CD8-positive, alpha-beta memory T cell (primary cell): ENCODE data around the gene SOX5. TPM values are rescaled to one million over a fixed set of nuclear protein-coding genes. Genes with fewer than 3 reads are reported as not detected.

Experiments
- CTCF ChIA-PET: fragments of 350-600 bp; sonication (Branson Sonifier 250); formaldehyde crosslinking; loops from one replicate; lab custom pipeline; 2021; ENCODE audit warnings: antibody characterized with exemption; lab: Charles Lee
- POLR2A ChIA-PET: fragments of 350-600 bp; sonication (Branson Sonifier 250); formaldehyde crosslinking; loops from one replicate; lab custom pipeline; 2021; ENCODE audit warnings: antibody characterized with exemption; lab: Charles Lee
- DNase-seq, 5 donors: peaks; one replicate each; pipeline versions ENCODE4 v3.0.0 to v3.0.0-alpha.2; 2020 to 2022; ENCODE audit warnings: mixed read lengths in 1 of 5
- H3K27ac ChIP-seq: one replicate; pipeline ENCODE4 v1.7.0; 2013; ENCODE audit warnings: low read depth, mild to moderate bottlenecking, low read length, moderate library complexity
- H3K27me3 ChIP-seq: 2 replicates; pipeline ENCODE4 v1.7.0; 2013; ENCODE audit warnings: low read length, mild to moderate bottlenecking; ENCODE audit not compliant: insufficient read depth, poor library complexity, severe bottlenecking
- H3K36me3 ChIP-seq: 2 replicates; pipeline ENCODE4 v1.7.0; 2013; ENCODE audit warnings: mild to moderate bottlenecking, low read length, moderate library complexity; ENCODE audit not compliant: insufficient read depth
- H3K4me1 ChIP-seq: 2 replicates; pipeline ENCODE4 v1.7.0; 2013; ENCODE audit warnings: mild to moderate bottlenecking, low read length, moderate library complexity; ENCODE audit not compliant: insufficient read depth
- H3K4me3 ChIP-seq: 2 replicates; pipeline ENCODE4 v1.7.0; 2013; ENCODE audit warnings: mild to moderate bottlenecking, low read length
- H3K9me3 ChIP-seq: 2 replicates; pipeline ENCODE4 v1.7.0; 2013; ENCODE audit warnings: mild to moderate bottlenecking, low read length
- H3K27ac Mint-ChIP-seq, 8 donors: one replicate each; pipeline ENCODE4 v1.8.0; 2020 to 2021; ENCODE audit warnings: mixed read lengths in 8 of 8, mild to moderate bottlenecking in 6 of 8, inconsistent platforms in 3 of 8, moderate library complexity in 3 of 8
- H3K27me3 Mint-ChIP-seq, 2 donors: one replicate each; pipeline ENCODE4 v1.8.0; 2020 to 2021; ENCODE audit warnings: mixed read lengths in 2 of 2, mild to moderate bottlenecking in 1 of 2, moderate library complexity in 1 of 2
- H3K36me3 Mint-ChIP-seq, 3 donors: one replicate each; pipeline ENCODE4 v1.8.0; 2020 to 2021; ENCODE audit warnings: mixed read lengths in 3 of 3, inconsistent platforms in 1 of 3, mild to moderate bottlenecking in 1 of 3
- H3K4me1 Mint-ChIP-seq, 3 donors: one replicate each; pipeline ENCODE4 v1.8.0; 2020 to 2021; ENCODE audit warnings: mixed read lengths in 3 of 3, inconsistent platforms in 1 of 3, mild to moderate bottlenecking in 1 of 3
- H3K4me3 Mint-ChIP-seq, 7 donors: one replicate each; pipeline ENCODE4 v1.8.0; 2020 to 2021; ENCODE audit warnings: mixed read lengths in 7 of 7, mild to moderate bottlenecking in 6 of 7, moderate library complexity in 4 of 7, inconsistent platforms in 2 of 7
- H3K9me3 Mint-ChIP-seq, 5 donors: one replicate each; pipeline ENCODE4 v1.8.0; 2020 to 2022; ENCODE audit warnings: mixed read lengths in 5 of 5, mild to moderate bottlenecking in 3 of 5, moderate library complexity in 2 of 5, inconsistent platforms in 1 of 5
- polyA plus RNA-seq: library from polyadenylated mRNA; unstranded; fragments of 300-500 nt; fragmentation: Illumina TruSeq; gene quantifications from one replicate; pipeline ENCODE4 v1.2.3, GENCODE V29; 2021
- total RNA-seq, 2 experiments: library from RNA; stranded (reverse); gene quantifications; one replicate each; pipeline ENCODE4 v1.2.3, GENCODE V29; 2021

Gene SOX5
- total RNA-seq (under 1 TPM; 0.13 to 0.18 TPM), polyA plus RNA-seq (not detected)

DNA sequence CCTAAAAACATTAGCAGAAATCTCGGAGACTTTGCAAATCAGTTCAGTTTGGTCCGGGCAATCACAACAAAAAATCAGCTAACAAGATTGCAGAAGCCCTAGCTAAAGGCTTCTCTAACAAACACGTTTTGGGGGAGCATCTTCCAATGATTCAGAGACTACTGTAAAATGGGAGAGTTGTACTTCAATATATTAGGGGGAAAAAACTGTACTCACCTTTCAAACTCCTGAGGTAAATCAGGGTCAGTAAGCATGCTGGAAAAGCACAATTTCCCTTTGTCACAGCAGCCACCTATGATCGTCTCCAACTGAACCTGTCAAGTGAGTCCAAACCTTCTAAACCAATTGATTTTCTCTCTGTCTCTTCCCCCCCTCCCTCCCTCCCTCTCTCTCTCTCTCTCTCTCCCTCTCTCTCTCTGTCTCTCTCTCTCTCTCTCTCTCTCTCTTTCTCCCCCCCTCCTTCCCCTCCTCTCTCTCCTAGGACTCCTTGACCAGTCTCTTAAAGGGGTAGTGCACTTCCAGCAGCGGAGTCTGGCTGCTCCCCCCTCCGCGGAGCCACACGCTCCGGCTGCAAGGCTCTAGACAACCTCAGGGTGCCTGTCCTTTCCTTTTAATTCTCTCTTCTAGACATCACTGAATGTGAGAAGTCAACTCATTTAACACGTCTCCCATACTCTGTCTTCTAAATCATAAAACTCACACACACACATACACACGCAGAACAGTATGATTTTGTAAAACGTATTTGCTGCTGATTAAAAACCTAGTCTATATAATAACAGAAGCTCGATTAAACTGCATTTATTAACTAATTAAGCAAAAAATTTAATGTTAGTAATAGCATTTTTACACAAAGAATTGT is at the start of gene SOX5:
SOX5 (minus strand) TSS at position 323 of the 862 bp plus-strand sequence; CDS start at position 254, 69 bp downstream.
- Mint-ChIP-seq H3K27me3 (peaks cover 0 to 1% of the 10 kb centered on the region in 2 donors), H3K36me3 (no peaks in the 10 kb centered on the region), H3K4me1 (no peaks in the 10 kb centered on the region), H3K4me3 (no peak within 1 kb of the TSS), H3K9me3 (peaks cover 0 to 2% (median 0%) of the 10 kb centered on the region in 5 donors), H3K27ac (no peak within 1 kb of the TSS)
- Histone ChIP-seq H3K4me1 (no peaks in the 10 kb centered on the region), H3K27ac (no peak within 1 kb of the TSS), H3K36me3 (no peaks in the 10 kb centered on the region), H3K4me3 (no peak within 1 kb of the TSS), H3K9me3 (no peaks in the 10 kb centered on the region), H3K27me3 (no peaks in the 10 kb centered on the region)
- no peak for DNase-seq
- CTCF ChIA-PET, result no interaction called here
- POLR2A ChIA-PET, result no interaction called here

DNA sequence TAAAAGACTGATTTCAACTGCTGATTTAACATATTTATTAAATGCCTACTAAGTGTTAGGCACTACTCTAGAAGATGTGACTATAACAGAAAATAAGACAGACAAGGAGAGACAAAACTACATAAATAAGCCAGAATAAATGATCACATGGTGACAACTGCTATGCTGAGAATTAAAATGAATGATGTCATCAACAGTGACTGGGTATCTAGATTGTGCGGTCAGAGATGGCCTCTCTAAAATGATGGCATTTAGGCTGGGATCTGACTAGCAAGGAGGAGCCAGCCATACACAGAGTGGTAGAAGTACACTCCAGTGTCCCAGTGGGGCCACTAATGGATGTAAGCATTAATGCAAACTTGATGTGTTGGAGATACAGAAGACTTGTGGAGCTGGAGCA is 37.6 kb upstream of the SOX5 start:
- Mint-ChIP-seq H3K27me3 (no peaks in the 10 kb centered on the region), H3K9me3 (peaks cover 0 to 9% (median 2%) of the 10 kb centered on the region in 5 donors), H3K27ac (peak overlapping the region in 1 of 8 donors; percentile 82), H3K4me3 (no peak overlapping the region), H3K4me1 (no peaks in the 10 kb centered on the region), H3K36me3 (no peaks in the 10 kb centered on the region)
- no peak for DNase-seq
- Histone ChIP-seq H3K4me1 (no peaks in the 10 kb centered on the region), H3K36me3 (no peaks in the 10 kb centered on the region), H3K27me3 (no peaks in the 10 kb centered on the region), H3K4me3 (no peak overlapping the region), H3K9me3 (no peaks in the 10 kb centered on the region), H3K27ac (no peak overlapping the region)
- CTCF ChIA-PET, result no interaction called here
- POLR2A ChIA-PET, result no interaction called here

DNA sequence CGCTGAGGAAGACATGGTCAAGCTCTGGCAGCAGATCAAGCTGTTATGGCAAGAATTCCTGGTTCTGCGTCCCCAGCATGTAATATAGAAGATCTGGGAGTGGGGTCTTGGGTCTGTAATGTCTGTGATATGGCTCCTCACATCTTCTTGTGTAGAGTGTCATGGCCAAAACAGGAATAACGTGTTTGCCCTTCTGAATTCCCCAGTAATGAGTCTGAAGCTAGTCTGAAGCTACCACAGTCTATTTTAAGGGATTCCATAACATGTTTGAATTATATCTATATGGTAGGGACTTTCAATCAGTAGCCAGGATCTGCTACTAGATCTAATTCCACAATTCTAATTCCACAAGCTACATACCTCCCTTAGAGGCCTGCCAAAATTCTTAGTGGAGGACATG is 31.4 kb upstream of the SOX5 start:
- POLR2A ChIA-PET, result no interaction called here
- Histone ChIP-seq H3K27me3 (no peaks in the 10 kb centered on the region), H3K36me3 (no peaks in the 10 kb centered on the region), H3K9me3 (no peaks in the 10 kb centered on the region), H3K4me1 (no peaks in the 10 kb centered on the region), H3K27ac (no peak overlapping the region), H3K4me3 (no peak overlapping the region)
- Mint-ChIP-seq H3K4me3 (no peak overlapping the region), H3K36me3 (no peaks in the 10 kb centered on the region), H3K27ac (no peak overlapping the region), H3K9me3 (peaks cover 0 to 3% (median 0%) of the 10 kb centered on the region in 5 donors), H3K4me1 (no peaks in the 10 kb centered on the region), H3K27me3 (no peaks in the 10 kb centered on the region)
- DNase-seq, result no peak
- CTCF ChIA-PET, result no interaction called here

DNA sequence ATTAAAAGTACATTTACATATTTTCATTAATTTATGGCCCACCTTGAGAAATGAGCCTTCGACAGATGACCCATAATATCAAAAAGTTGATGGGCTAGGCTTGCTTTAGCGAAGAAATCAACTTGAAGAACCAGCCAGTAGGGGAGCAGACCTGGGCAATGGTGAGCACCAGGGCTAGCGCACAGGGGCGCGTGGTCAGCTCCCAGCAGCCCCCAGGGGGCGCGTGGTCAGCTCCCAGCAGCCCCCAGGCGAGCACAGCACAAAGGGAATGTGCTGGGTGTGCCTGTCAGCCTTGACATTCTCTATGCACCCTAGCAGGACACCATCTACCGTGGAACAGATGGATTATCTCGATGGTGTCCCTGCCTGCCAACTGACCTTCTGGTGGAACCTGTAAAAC is 15.3 kb upstream of the SOX5 start:
- Mint-ChIP-seq H3K27me3 (no peaks in the 10 kb centered on the region), H3K36me3 (no peaks in the 10 kb centered on the region), H3K4me3 (no peak overlapping the region), H3K9me3 (peaks cover 0 to 2% (median 0%) of the 10 kb centered on the region in 5 donors), H3K4me1 (no peaks in the 10 kb centered on the region), H3K27ac (no peak overlapping the region)
- POLR2A ChIA-PET, result no interaction called here
- H3K9me3 ChIP-seq, result no peaks in the 10 kb centered on the region
- H3K27ac ChIP-seq, result no peak overlapping the region
- CTCF ChIA-PET, result no interaction called here
- H3K4me3 ChIP-seq, result no peak overlapping the region
- H3K4me1 ChIP-seq, result no peaks in the 10 kb centered on the region
- no peak for DNase-seq
- no peaks in the 10 kb centered on the region for H3K36me3 ChIP-seq
- no peaks in the 10 kb centered on the region for H3K27me3 ChIP-seq

DNA sequence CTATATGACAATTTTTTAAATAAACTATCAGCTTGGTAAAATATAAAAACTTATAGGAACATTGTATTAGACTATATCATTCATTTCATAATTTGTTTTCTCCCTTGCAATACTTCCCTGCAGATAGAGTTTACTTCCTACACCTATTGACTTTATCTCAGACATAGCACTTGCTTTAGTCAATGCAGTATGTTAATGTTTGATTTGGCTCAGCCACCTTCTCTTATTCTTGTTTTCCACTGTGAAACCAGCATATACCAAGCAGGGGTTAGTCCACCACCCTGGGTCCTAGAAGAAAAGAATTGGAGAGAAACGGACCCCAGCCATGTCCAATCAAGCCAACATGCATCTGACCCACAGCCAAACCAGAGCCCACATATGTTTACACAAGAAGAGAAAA is 10.4 kb upstream of the SOX5 start:
- Histone ChIP-seq H3K4me3 (no peak overlapping the region), H3K27ac (no peak overlapping the region), H3K27me3 (no peaks in the 10 kb centered on the region), H3K9me3 (no peaks in the 10 kb centered on the region), H3K4me1 (no peaks in the 10 kb centered on the region), H3K36me3 (no peaks in the 10 kb centered on the region)
- Mint-ChIP-seq H3K36me3 (no peaks in the 10 kb centered on the region), H3K4me3 (no peak overlapping the region), H3K27me3 (no peaks in the 10 kb centered on the region), H3K9me3 (peaks cover 0 to 2% (median 0%) of the 10 kb centered on the region in 5 donors), H3K27ac (no peak overlapping the region), H3K4me1 (no peaks in the 10 kb centered on the region)
- CTCF ChIA-PET, result no interaction called here
- DNase-seq, result no peak
- POLR2A ChIA-PET, result no interaction called here

DNA sequence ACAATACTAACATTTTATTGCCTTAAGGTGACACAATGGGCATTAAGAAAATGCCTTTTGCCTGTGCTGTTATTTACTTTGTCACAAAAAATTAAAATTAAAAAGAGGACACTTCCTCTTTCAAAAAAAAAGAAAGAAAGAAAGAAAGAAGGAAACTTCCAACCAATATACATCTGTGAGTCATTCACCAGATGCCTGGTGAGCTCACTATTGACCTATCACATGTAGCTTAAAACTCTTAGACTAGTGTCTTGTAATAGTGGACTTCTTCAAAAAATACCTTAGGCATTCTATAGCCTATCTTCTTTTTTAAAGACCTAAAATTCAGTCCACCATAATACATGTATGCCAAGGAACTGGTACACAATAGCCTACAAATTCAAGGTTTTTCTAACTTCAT is 4.9 kb upstream of the SOX5 start:
- Histone ChIP-seq H3K27me3 (no peaks in the 10 kb centered on the region), H3K9me3 (no peaks in the 10 kb centered on the region), H3K27ac (no peak overlapping the region), H3K4me1 (no peaks in the 10 kb centered on the region), H3K4me3 (no peak overlapping the region), H3K36me3 (no peaks in the 10 kb centered on the region)
- Mint-ChIP-seq H3K4me1 (no peaks in the 10 kb centered on the region), H3K27me3 (no peaks in the 10 kb centered on the region), H3K9me3 (no peaks in the 10 kb centered on the region), H3K27ac (no peak overlapping the region), H3K36me3 (no peaks in the 10 kb centered on the region), H3K4me3 (no peak overlapping the region)
- DNase-seq, result no peak
- POLR2A ChIA-PET, result no interaction called here
- CTCF ChIA-PET, result no interaction called here

DNA sequence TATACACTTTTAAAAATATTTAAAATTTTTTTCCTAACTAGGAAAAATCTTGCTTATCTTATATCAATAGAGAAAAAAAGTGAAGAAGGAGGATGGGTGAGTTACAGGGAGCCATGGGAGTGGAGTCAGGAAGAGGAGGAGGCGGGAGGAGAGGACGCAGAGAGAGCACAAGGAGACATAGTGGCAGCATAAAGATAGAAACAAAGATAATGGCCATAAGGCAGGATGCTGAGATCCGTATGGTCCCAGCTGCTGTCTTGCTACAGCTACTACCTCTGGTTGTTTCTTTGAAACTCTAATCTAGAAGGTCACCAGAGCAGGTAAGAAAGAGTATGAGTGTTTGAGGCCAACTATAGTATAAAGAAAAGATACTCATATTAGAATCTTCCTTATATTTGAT is 2.6 kb upstream of the SOX5 start:
- CTCF ChIA-PET, result no interaction called here
- Histone ChIP-seq H3K27me3 (no peaks in the 10 kb centered on the region), H3K4me3 (no peak overlapping the region), H3K36me3 (no peaks in the 10 kb centered on the region), H3K9me3 (no peaks in the 10 kb centered on the region), H3K4me1 (no peaks in the 10 kb centered on the region), H3K27ac (no peak overlapping the region)
- Mint-ChIP-seq H3K4me1 (no peaks in the 10 kb centered on the region), H3K4me3 (no peak overlapping the region), H3K36me3 (no peaks in the 10 kb centered on the region), H3K27ac (no peak overlapping the region), H3K27me3 (peaks cover 0 to 1% of the 10 kb centered on the region in 2 donors), H3K9me3 (no peaks in the 10 kb centered on the region)
- POLR2A ChIA-PET, result no interaction called here
- DNase-seq, result no peak

DNA sequence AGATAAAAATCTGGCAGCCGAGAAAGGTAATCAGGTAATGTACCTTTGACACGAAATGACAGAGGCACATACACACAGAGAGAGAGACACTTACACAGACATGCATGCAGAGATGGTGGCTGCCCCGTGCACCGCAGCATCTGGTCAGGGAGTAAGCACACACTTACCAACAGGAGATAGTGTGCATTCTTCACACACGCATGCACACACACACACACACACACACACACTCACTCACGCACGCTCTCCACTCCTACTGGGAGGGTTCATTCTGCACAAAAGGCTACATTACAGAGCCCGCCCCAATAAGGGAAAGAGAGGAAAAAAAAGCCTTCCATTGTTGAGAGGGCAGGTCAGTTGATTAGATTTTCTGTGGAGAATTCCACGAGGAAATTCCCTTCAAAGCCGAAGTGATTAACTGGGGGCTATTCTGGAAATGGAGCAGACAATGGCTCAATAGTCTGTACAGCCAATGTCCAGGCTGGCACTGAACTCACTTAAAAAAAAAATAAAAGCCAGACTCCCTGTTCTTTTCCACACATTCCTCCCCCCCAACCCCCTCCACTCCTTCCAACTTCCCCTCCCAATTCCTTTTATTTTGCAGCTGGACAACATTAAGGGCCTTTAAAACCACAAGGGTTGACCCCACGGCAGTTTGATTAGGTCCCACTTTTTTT is 1.4 kb upstream of the SOX5 start:
- Histone ChIP-seq H3K4me1 (no peaks in the 10 kb centered on the region), H3K27ac (no peak overlapping the region), H3K36me3 (no peaks in the 10 kb centered on the region), H3K27me3 (no peaks in the 10 kb centered on the region), H3K4me3 (no peak overlapping the region), H3K9me3 (no peaks in the 10 kb centered on the region)
- Mint-ChIP-seq H3K4me1 (no peaks in the 10 kb centered on the region), H3K9me3 (peaks cover 0 to 2% (median 0%) of the 10 kb centered on the region in 5 donors), H3K4me3 (no peak overlapping the region), H3K27ac (no peak overlapping the region), H3K36me3 (no peaks in the 10 kb centered on the region), H3K27me3 (peaks cover 0 to 1% of the 10 kb centered on the region in 2 donors)
- CTCF ChIA-PET, result no interaction called here
- POLR2A ChIA-PET, result no interaction called here
- no peak for DNase-seq
